Measurements from ENCODE around the gene WFS1.

- TF ChIP-seq CTCF (IDR thresholded peaks at IDR 0.05) (no peak), EP300 (IDR thresholded peaks at IDR 0.05) (no peak), POLR2A (IDR thresholded peaks at IDR 0.05) (no peak)
These were observed 19.2 kb downstream of the WFS1 start for GRCh38 chr4:6288871-6289270.
